Panc1 (cell line): Measurements from ENCODE around the gene ARFIP2.

Experiments
- POLR2AphosphoS5 ChIP-seq: IDR thresholded peaks from 2 replicates; pipeline ENCODE4 v1.6.1; 2012; ENCODE audit warnings: mild to moderate bottlenecking, low read depth, low read length, moderate library complexity
- REST ChIP-seq, 2 experiments: IDR thresholded peaks; 2 replicates each; pipeline ENCODE4 v1.6.1; 2011 to 2012; ENCODE audit warnings: low read depth in 2 of 2, control low read depth in 1 of 2, low read length in 1 of 2, mild to moderate bottlenecking in 1 of 2, moderate library complexity in 1 of 2; ENCODE audit not compliant: insufficient read depth in 1 of 2
- SIN3A ChIP-seq: IDR thresholded peaks from 2 replicates; pipeline ENCODE4 v1.6.1; 2012; ENCODE audit warnings: low read depth, mild to moderate bottlenecking, low read length, moderate library complexity, borderline replicate concordance; ENCODE audit not compliant: insufficient read depth
- TCF7L2 ChIP-seq: IDR thresholded peaks from 2 replicates; pipeline ENCODE4 v1.6.1; 2011; ENCODE audit warnings: mild to moderate bottlenecking, low read depth, low read length, inconsistent platforms
- TF ChIP-seq, protein P1 (sequence below): fragments of 450-650 bp; IDR thresholded peaks from 2 replicates; pipeline ENCODE4 v1.5.1; 2017; ENCODE audit warnings: mild to moderate bottlenecking

GRCh38 chr11:6489306-6489705 is 8.2 kb upstream of the ARFIP2 start:
- TF ChIP-seq, protein P1, sequence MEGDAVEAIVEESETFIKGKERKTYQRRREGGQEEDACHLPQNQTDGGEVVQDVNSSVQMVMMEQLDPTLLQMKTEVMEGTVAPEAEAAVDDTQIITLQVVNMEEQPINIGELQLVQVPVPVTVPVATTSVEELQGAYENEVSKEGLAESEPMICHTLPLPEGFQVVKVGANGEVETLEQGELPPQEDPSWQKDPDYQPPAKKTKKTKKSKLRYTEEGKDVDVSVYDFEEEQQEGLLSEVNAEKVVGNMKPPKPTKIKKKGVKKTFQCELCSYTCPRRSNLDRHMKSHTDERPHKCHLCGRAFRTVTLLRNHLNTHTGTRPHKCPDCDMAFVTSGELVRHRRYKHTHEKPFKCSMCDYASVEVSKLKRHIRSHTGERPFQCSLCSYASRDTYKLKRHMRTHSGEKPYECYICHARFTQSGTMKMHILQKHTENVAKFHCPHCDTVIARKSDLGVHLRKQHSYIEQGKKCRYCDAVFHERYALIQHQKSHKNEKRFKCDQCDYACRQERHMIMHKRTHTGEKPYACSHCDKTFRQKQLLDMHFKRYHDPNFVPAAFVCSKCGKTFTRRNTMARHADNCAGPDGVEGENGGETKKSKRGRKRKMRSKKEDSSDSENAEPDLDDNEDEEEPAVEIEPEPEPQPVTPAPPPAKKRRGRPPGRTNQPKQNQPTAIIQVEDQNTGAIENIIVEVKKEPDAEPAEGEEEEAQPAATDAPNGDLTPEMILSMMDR, result no peak
- TF ChIP-seq POLR2AphosphoS5 (no peak), REST (IDR thresholded peaks at IDR 0.05; ENCODE audit: insufficient read depth in 1 of 2, low read depth in 2 of 2, low read length in 1 of 2) (no peak), TCF7L2 (no peak), SIN3A (no peak)
